Measurements from ENCODE around the gene LPCAT3.

The LPCAT3 gene

GRCh38 chr12:6936636-6937480 is 81.4 kb downstream of the LPCAT3 start:
- DNase-seq, result peak in 2 of 14 donors; percentile 56 to 61

GRCh38 chr12:6936194-6936635 is 82.1 kb downstream of the LPCAT3 start:
- DNase-seq, result no peak

GRCh38 chr12:6935371-6936193 is 82.7 kb downstream of the LPCAT3 start:
- no peak for DNase-seq

GRCh38 chr12:6934110-6934509 is 84.2 kb downstream of the LPCAT3 start:
- no peak for DNase-seq

GRCh38 chr12:6932766-6933165 is 85.5 kb downstream of the LPCAT3 start:
- no peak for DNase-seq

- DNase-seq, result no peak
Measured at GRCh38 chr12:6929466-6930452, 88.5 kb downstream of the LPCAT3 start.

- DNase-seq, result peak in 1 of 14 donors; percentile 20
Measured at GRCh38 chr12:6928703-6929407, 89.4 kb downstream of the LPCAT3 start.

GRCh38 chr12:6928022-6928702 is 90.1 kb downstream of the LPCAT3 start:
- DNase-seq, result peak in 6 of 14 donors; percentile 18 to 48 (median 36)

GRCh38 chr12:6927379-6928021 is 90.8 kb downstream of the LPCAT3 start, which contains the start of gene ATN1:
Gene ATN1 (plus strand): TSS chr12:6927959. CDS start chr12:6934002, 6,043 bp downstream.
- DNase-seq, result peak in 12 of 14 donors; percentile 55 to 82 (median 75)

Data from C1 segment of cervical spinal cord (tissue), 14 donors.